Activated CD4-positive, alpha-beta T cell treated with anti-CD3 and anti-CD28 coated beads for 36 hours (primary cell): Measurements from ENCODE around the gene MYBPH. TPM values are rescaled to one million over a fixed set of nuclear protein-coding genes. Genes with fewer than 3 reads are reported as not detected.

ENCODE experiments used
- ATAC-seq: fragments of 200-7000 bp; cut with Tn5 transposase; one replicate; pipeline ENCODE4 v1.10.0; 2021; ENCODE audit warnings: mild to moderate bottlenecking, moderate library complexity
- CTCF ChIA-PET: fragments of 350-600 bp; sonication (Branson Sonifier 250); formaldehyde crosslinking; loops from one replicate; lab custom pipeline; 2021; ENCODE audit warnings: antibody characterized with exemption; lab: Charles Lee
- POLR2A ChIA-PET: fragments of 350-600 bp; sonication (Branson Sonifier 250); formaldehyde crosslinking; loops from one replicate; lab custom pipeline; 2021; ENCODE audit warnings: antibody characterized with exemption, inconsistent platforms; lab: Charles Lee
- DNase-seq: peaks from one replicate; pipeline ENCODE4 v3.0.0-alpha.2; 2020
- H3K27ac Mint-ChIP-seq: one replicate; pipeline ENCODE4 v1.8.0; 2021; ENCODE audit warnings: mixed read lengths
- H3K27me3 Mint-ChIP-seq: one replicate; pipeline ENCODE4 v1.8.0; 2021; ENCODE audit warnings: mixed read lengths
- H3K36me3 Mint-ChIP-seq: one replicate; pipeline ENCODE4 v1.8.0; 2021; ENCODE audit warnings: low read depth, mixed read lengths
- H3K4me1 Mint-ChIP-seq: one replicate; pipeline ENCODE4 v1.8.0; 2021; ENCODE audit warnings: mixed read lengths
- H3K4me3 Mint-ChIP-seq: one replicate; pipeline ENCODE4 v1.8.0; 2021; ENCODE audit warnings: mild to moderate bottlenecking, moderate library complexity, mixed read lengths
- H3K9me3 Mint-ChIP-seq: one replicate; pipeline ENCODE4 v1.8.0; 2021; ENCODE audit warnings: low read depth, mixed read lengths
- intact Hi-C, 2 experiments: fragments of 100-400 bp; cut with DNase I in 1 of 2; cut with micrococcal nuclease in 1 of 2; formaldehyde crosslinking; loops; one replicate each; pipeline versions ENCODE4 v1.14.2 to v1.15.1; 2022 to 2024; cut with DNase I, micrococcal nuclease
- total RNA-seq, 2 experiments: library from RNA; stranded (reverse); gene quantifications; one replicate each; pipeline ENCODE4 v1.2.3, GENCODE V29; 2021

MYBPH gene
- total RNA-seq, 2 experiments from 2014 or later: not detected

DNA sequence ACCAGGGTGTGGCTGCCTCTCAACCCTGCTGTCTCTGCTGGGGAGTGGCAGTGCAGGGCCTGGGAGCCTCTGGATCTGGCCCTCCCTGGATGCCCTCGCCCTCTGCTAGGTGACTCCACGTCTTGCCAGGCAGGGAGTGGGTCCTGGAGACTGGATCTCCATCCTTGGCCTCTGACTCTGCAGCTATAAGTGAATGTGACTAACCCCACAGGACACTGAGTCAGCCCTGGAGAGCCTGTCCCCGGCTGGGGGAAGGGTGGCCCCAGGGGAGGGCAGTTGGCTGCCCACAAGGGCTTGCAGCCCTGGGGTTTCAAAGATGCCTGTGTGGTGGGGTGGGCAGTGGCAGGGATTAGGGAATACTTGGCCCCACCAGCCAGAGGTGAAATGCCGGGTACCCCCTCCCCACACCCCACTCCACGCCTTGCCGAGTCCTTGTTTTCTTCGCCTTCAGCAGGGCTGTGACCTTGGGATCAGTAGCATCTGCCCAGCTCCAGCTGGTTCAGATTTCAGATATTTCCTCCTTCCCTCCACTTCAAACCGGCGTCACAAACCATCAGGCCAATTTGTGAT is 1.9 kb upstream of the MYBPH start:
- ATAC-seq (no peak), DNase-seq (no peak)
- POLR2A ChIA-PET: no interaction called here
- Mint-ChIP-seq H3K36me3 (no peaks in the 10 kb centered on the region), H3K4me1 (no peaks in the 10 kb centered on the region), H3K27me3 (no peaks in the 10 kb centered on the region), H3K27ac (no peak overlapping the region), H3K4me3 (no peak overlapping the region), H3K9me3 (no peaks in the 10 kb centered on the region)
- CTCF ChIA-PET: interaction anchor here (0.7 to 1.7 kb wide), 2 partner anchors 40 to 51 kb away, joined by 3 read pairs; no protein-coding TSS in a partner anchor
- intact Hi-C loops: no loop called here

DNA sequence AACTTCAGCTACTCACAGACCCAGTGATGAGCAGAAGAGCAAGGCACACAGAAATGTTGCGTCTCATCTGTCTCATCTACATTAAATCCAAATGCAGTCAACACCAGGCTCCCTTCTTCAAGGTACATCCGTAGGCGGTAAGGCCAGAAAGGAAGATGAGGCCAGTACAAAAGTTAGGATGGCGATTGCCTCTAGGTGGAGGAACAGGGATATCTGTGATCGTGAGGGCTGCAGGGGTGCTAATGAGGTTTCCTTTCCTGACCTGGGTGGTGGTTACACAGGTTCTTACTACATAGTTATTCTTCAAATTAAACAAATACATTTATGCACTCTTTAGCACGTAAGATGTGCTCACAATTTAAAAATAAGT is 1.4 kb upstream of the MYBPH start:
- Mint-ChIP-seq H3K36me3 (no peaks in the 10 kb centered on the region), H3K27ac (no peak overlapping the region), H3K9me3 (no peaks in the 10 kb centered on the region), H3K4me3 (no peak overlapping the region), H3K27me3 (no peaks in the 10 kb centered on the region), H3K4me1 (no peaks in the 10 kb centered on the region)
- DNase-seq (no peak), ATAC-seq (no peak)
- intact Hi-C loops: no loop called here
- CTCF ChIA-PET: interaction anchor here (1.7 kb wide), 1 partner anchor 40 kb away, joined by 3 read pairs; no protein-coding TSS in a partner anchor
- POLR2A ChIA-PET: no interaction called here

DNA sequence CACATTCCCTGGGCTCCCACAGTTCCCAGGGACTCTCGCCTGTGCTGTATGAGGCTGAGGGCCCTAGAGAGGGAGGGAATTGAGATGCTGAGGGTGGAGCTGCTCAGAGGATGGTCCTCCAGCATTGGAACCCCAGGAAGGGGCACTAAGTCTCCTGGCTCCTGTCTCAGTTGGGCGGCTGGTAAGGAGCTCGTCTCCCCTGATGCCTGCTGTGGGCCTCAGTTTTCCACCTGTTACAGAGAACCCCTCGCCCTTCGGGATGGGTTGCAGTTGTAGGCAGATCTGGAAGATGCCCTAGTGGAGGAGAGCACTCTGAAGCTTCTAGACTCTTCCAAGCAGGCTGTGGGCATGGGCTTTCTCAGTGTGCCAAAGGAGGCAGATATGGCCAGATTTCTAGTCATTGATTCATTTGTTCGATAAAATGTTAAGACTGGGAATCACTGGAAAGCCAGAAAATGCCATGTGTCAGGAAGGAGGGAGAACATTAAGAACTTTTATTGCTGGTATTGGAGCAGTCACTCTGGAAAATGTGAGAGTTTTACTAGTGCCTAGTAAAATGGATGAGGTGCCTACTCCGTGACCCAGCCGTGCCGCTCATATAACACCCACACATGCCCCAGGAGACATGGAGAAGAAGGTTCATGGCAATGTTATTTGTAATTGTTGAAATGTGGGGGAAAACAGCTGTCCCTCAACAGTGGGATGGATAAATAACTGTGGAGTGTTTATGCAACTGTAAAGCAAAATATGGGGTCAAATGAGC is 828 bp upstream of the MYBPH start:
- H3K4me1 Mint-ChIP-seq: no peaks in the 10 kb centered on the region

GRCh38 chr1:203175827-203176241 is 208 bp upstream of the MYBPH start:
- H3K4me1 Mint-ChIP-seq: no peaks in the 10 kb centered on the region
- H3K27ac Mint-ChIP-seq: no peak overlapping the region
- ATAC-seq (no peak), DNase-seq (no peak)
- POLR2A ChIA-PET: no interaction called here
- intact Hi-C loops: no loop called here
- CTCF ChIA-PET: interaction anchor here (0.9 to 1.7 kb wide), 3 partner anchors 42 to 136 kb away, joined by 3 to 7 read pairs (median 3); no protein-coding TSS in a partner anchor
- H3K4me3 Mint-ChIP-seq: no peak overlapping the region
- H3K36me3 Mint-ChIP-seq: no peaks in the 10 kb centered on the region
- no peaks in the 10 kb centered on the region for H3K27me3 Mint-ChIP-seq
- H3K9me3 Mint-ChIP-seq: no peaks in the 10 kb centered on the region

More for the DNA sequence above, 828 bp upstream of the MYBPH start:
- ATAC-seq: no peak
- no peaks in the 10 kb centered on the region for H3K9me3 Mint-ChIP-seq
- ChIA-PET POLR2A (no interaction called here), CTCF (interaction anchor here (1.7 kb wide), 1 partner anchor 41 kb away, joined by 3 read pairs; no protein-coding TSS in a partner anchor)
- no peak overlapping the region for H3K4me3 Mint-ChIP-seq
- DNase-seq: no peak
- intact Hi-C loops: no loop called here
- H3K36me3 Mint-ChIP-seq: no peaks in the 10 kb centered on the region
- no peaks in the 10 kb centered on the region for H3K27me3 Mint-ChIP-seq
- no peak overlapping the region for H3K27ac Mint-ChIP-seq

DNA sequence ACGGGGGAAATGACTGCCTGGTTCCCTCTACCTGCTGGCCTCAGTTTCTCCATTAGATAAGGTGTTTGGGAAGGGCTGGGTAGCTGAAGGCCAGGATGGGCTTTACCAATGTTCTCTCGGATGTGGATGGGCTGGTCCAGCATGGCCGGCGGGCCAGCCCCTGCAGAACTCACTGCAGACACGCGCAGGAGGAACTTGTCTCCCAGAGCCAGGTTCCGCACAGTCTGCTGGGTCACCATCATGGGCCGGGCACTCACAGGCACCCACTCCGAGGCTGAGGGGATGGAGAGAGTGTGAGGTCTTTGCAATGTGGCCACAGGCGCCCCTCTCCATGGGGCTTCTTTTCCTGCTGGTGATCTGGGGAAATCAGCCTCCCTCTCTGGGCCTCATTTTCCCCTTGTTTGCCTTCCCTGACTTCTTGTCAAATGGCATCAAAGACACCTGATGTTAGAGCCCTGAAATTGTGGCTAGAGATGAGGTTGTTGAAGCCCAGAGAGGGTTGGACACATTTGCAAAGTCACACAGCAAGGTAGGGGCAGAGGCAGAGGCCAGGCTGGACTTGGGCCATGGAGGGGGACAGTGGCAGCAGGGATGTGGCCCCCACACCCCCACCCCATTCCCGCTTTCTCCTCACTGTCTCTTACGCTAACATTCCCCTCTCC is 1.2 kb downstream of the MYBPH start:
- no peak overlapping the region for H3K4me3 Mint-ChIP-seq
- ATAC-seq (no peak), DNase-seq (no peak)
- ChIA-PET POLR2A (no interaction called here), CTCF (interaction anchor here (1.0 to 1.1 kb wide), 3 partner anchors 93 to 135 kb away, joined by 3 to 5 read pairs (median 3); no protein-coding TSS in a partner anchor)
- no peak overlapping the region for H3K27ac Mint-ChIP-seq
- no peaks in the 10 kb centered on the region for H3K4me1 Mint-ChIP-seq
- no peaks in the 10 kb centered on the region for H3K9me3 Mint-ChIP-seq
- H3K36me3 Mint-ChIP-seq: no peaks in the 10 kb centered on the region
- intact Hi-C loops: loop anchor here in 1 of 2 experiments (5.0 kb wide), 1 partner anchor 137 kb away; no protein-coding TSS in a partner anchor
- no peaks in the 10 kb centered on the region for H3K27me3 Mint-ChIP-seq

- Mint-ChIP-seq H3K4me1 (no peaks in the 10 kb centered on the region), H3K9me3 (no peaks in the 10 kb centered on the region), H3K4me3 (no peak overlapping the region), H3K27ac (no peak overlapping the region), H3K36me3 (no peaks in the 10 kb centered on the region), H3K27me3 (no peaks in the 10 kb centered on the region)
- POLR2A ChIA-PET: no interaction called here
- CTCF ChIA-PET: interaction anchor here (0.7 to 3.4 kb wide), 8 partner anchors 17 to 135 kb away, joined by 3 to 28 read pairs (median 4); partner anchors contain the start of gene ADORA1
- no peak for DNase-seq
- intact Hi-C loops: loop anchor here (2.0 to 5.0 kb wide), 3 partner anchors 43 to 136 kb away; no protein-coding TSS in a partner anchor
- ATAC-seq: no peak
These were observed 2.1 kb downstream of the MYBPH start for GRCh38 chr1:203173566-203173965.

DNA sequence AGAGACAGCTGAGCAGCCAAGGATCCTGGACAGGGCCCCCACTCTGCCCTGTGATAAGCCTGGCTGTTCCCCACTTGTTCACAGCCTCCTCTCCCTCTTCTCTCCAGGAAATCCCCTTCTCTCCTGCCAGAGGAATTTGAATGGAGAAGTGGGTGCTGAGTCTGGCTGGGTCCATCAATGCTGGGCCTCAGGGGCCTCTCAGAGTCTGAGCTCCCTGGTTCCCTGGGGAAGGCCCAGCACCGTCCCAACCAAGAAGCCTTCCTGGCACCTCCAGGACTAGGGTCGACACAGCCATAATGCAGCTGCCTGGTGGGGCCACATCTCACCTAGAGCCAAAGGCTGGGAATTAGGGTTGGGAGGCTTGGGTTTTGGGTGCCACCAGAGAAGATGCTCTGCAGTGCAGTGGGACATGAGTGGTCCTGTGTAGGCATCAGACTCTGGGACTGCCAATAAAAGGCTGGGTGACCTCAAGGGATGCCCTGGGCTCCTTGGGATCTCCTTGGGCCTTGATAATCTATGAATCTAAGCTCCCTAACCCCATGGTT is 2.5 kb downstream of the MYBPH start:
- no peaks in the 10 kb centered on the region for H3K4me1 Mint-ChIP-seq
- H3K27ac Mint-ChIP-seq: no peak overlapping the region
- DNase-seq (no peak), ATAC-seq (no peak)
- H3K4me3 Mint-ChIP-seq: no peak overlapping the region
- H3K9me3 Mint-ChIP-seq: no peaks in the 10 kb centered on the region
- ChIA-PET POLR2A (no interaction called here), CTCF (interaction anchor here (0.7 to 3.4 kb wide), 16 partner anchors 11 to 252 kb away, joined by 3 to 28 read pairs (median 4); partner anchors contain the start of gene ADORA1)
- no peaks in the 10 kb centered on the region for H3K36me3 Mint-ChIP-seq
- no peaks in the 10 kb centered on the region for H3K27me3 Mint-ChIP-seq
- intact Hi-C loops: loop anchor here (2.0 to 5.0 kb wide), 3 partner anchors 44 to 136 kb away; no protein-coding TSS in a partner anchor

GRCh38 chr1:203172184-203173010 is 3.2 kb downstream of the MYBPH start:
- Mint-ChIP-seq H3K36me3 (no peaks in the 10 kb centered on the region), H3K9me3 (no peaks in the 10 kb centered on the region), H3K4me1 (no peaks in the 10 kb centered on the region), H3K4me3 (no peak overlapping the region), H3K27ac (no peak overlapping the region), H3K27me3 (no peaks in the 10 kb centered on the region)
- ATAC-seq (peak; percentile 75), DNase-seq (peak; percentile 75)
- ChIA-PET CTCF (interaction anchor here (0.7 to 3.4 kb wide), 29 partner anchors 8 to 425 kb away, joined by 3 to 28 read pairs (median 4); partner anchors contain the start of gene ADORA1), POLR2A (no interaction called here)
- intact Hi-C loops: loop anchor here (1.0 to 5.0 kb wide), 5 partner anchors 44 to 135 kb away; no protein-coding TSS in a partner anchor

DNA sequence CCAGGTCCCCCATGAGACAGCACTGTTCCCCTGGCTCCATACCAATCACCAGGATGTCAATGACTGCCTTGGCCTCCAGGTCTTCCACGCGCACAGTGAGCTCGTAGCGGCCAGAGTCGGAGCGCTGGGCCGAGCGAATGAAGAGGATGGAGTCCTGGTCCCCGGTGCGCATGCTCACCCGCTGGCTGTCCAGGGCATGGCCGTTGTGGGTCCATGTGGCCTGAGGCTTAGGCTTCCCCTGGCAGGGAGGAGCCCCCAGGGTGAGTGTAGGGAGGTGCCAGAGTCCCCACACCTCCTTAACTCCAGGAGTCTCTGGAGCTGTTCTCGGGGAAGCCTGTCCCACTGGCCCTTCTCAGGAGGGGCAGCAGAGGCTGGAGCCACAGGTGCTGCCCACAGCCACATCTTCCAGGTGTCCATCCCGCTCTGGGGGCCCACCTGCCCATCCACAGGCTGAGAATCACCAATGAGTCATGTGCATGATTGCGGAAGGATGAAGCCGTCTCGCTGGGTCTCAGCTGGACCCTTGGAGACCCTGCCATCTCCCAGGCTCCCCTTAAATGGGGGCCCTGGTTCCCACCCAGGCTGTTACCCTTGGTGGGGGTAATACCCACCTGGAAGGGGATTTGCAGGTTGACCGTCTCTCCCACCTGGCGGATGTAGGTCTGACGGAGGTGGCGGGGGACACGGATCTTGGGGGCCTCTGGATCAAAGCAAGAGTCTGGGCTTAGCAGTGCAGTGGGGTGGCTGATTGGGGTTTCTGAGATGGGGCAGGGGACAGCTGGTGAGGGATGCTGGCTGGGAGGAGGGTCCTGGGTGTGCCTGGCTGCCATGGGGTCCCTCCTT is 4.1 kb downstream of the MYBPH start:
- intact Hi-C loops: loop anchor here (1.0 to 5.0 kb wide), 5 partner anchors 45 to 134 kb away; no protein-coding TSS in a partner anchor
- ChIA-PET CTCF (interaction anchor here (0.7 to 3.4 kb wide), 20 partner anchors 9 to 424 kb away, joined by 3 to 28 read pairs (median 4); no protein-coding TSS in a partner anchor), POLR2A (no interaction called here)

More for the DNA sequence above, 4.1 kb downstream of the MYBPH start:
- Mint-ChIP-seq H3K36me3 (no peaks in the 10 kb centered on the region), H3K4me3 (no peak overlapping the region), H3K27me3 (no peaks in the 10 kb centered on the region), H3K4me1 (no peaks in the 10 kb centered on the region), H3K9me3 (no peaks in the 10 kb centered on the region), H3K27ac (no peak overlapping the region)
- ATAC-seq (no peak), DNase-seq (no peak)
